ENCODE results near the gene TMSB10. TPM values are rescaled to one million over a fixed set of nuclear protein-coding genes. Genes with fewer than 3 reads are reported as not detected.
A peak's percentile ranks its signal among the peaks of the same experiment; 100 is the strongest.

TMSB10 gene
- total and polyA plus RNA-seq, 2 of the 13 experiments (the other 11 are each of a cell fraction or from before 2014, with no cell fraction given) = 665 to 708 TPM

DNA sequence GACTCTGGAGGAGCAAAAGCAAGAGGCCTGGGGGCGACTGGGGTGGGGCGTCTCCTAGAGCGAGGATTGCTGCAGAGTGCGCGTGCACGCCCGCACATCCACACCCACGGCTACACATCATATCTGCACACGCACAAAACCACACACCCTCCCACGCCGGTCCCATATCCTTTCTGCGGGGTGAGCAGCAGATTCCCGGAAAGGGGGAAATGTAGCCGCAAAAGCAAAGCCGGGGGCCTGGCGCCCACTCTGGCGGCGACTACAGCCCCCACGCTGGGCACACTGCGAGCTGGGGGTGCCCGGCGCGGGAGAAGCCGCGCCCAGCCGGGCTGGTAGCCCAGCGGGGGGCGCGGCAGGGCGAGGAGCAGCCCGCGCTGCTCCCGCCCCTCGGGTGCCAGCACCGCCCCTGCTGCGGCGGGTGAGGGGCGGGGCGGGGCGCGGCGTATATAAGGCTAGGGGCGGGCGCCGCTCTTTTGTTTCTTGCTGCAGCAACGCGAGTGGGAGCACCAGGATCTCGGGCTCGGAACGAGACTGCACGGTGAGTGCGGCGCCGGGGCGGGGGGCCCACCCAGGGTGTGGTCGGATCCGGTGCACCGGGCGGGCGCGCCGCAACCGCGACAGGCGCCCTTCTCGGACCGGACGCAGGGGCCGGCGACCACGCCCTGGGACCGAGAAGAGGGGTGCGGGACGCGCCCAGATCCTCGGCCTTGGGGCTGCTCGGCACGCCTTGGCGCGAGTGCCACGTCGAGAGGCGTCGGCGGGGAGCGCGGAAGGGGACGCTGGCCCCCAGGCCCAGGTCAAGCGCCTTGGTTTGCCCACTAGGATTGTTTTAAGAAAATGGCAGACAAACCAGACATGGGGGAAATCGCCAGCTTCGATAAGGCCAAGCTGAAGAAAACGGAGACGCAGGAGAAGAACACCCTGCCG is at the start of gene TMSB10 (continued):
- TF ChIP-seq ZNF431 (CRISPR knock-in tag; IDR thresholded peaks at IDR 0.05; ENCODE audit: borderline replicate concordance, low read depth) = peak; percentile 89
- TF ChIP-seq, protein P1, sequence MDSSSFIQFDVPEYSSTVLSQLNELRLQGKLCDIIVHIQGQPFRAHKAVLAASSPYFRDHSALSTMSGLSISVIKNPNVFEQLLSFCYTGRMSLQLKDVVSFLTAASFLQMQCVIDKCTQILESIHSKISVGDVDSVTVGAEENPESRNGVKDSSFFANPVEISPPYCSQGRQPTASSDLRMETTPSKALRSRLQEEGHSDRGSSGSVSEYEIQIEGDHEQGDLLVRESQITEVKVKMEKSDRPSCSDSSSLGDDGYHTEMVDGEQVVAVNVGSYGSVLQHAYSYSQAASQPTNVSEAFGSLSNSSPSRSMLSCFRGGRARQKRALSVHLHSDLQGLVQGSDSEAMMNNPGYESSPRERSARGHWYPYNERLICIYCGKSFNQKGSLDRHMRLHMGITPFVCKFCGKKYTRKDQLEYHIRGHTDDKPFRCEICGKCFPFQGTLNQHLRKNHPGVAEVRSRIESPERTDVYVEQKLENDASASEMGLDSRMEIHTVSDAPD (CRISPR knock-in tag; IDR thresholded peaks at IDR 0.05) = peak; percentile 71
- no peak for TF ChIP-seq AGO1 (IDR thresholded peaks at IDR 0.05; ENCODE audit: low read depth, low read length, poor library complexity, severe bottlenecking)
- TF ChIP-seq ZNF329 (CRISPR knock-in tag; IDR thresholded peaks at IDR 0.05; ENCODE audit: low read depth) = no peak
- TF ChIP-seq, protein P2, sequence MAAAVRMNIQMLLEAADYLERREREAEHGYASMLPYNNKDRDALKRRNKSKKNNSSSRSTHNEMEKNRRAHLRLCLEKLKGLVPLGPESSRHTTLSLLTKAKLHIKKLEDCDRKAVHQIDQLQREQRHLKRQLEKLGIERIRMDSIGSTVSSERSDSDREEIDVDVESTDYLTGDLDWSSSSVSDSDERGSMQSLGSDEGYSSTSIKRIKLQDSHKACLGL (CRISPR knock-in tag; IDR thresholded peaks at IDR 0.05) = peak; percentile 85; the same call in 1 of the 2 replicates
- TF ChIP-seq, protein P3, sequence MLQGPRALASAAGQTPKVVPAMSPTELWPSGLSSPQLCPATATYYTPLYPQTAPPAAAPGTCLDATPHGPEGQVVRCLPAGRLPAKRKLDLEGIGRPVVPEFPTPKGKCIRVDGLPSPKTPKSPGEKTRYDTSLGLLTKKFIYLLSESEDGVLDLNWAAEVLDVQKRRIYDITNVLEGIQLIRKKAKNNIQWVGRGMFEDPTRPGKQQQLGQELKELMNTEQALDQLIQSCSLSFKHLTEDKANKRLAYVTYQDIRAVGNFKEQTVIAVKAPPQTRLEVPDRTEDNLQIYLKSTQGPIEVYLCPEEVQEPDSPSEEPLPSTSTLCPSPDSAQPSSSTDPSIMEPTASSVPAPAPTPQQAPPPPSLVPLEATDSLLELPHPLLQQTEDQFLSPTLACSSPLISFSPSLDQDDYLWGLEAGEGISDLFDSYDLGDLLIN (CRISPR knock-in tag; IDR thresholded peaks at IDR 0.05; ENCODE audit: borderline replicate concordance) = peak; percentile 93; the same call in 1 of the 2 replicates
- TF ChIP-seq RBFOX2 (IDR thresholded peaks at IDR 0.05; ENCODE audit: low read depth, low read length) = peak; percentile 99
- no peak; the same call in 1 of the 2 replicates for TF ChIP-seq ZNF441 (CRISPR knock-in tag; IDR thresholded peaks at IDR 0.05; ENCODE audit: borderline replicate concordance)
- TF ChIP-seq, protein P4, sequence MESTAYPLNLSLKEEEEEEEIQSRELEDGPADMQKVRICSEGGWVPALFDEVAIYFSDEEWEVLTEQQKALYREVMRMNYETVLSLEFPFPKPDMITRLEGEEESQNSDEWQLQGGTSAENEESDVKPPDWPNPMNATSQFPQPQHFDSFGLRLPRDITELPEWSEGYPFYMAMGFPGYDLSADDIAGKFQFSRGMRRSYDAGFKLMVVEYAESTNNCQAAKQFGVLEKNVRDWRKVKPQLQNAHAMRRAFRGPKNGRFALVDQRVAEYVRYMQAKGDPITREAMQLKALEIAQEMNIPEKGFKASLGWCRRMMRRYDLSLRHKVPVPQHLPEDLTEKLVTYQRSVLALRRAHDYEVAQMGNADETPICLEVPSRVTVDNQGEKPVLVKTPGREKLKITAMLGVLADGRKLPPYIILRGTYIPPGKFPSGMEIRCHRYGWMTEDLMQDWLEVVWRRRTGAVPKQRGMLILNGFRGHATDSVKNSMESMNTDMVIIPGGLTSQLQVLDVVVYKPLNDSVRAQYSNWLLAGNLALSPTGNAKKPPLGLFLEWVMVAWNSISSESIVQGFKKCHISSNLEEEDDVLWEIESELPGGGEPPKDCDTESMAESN (CRISPR knock-in tag; conservative IDR thresholded peaks at IDR 0.05) = 0 out of 2 replicates have a peak, but pooled peaks have one; percentile 61
- peak; percentile 80; the same call in 1 of the 2 replicates for TF ChIP-seq MYNN (CRISPR knock-in tag; IDR thresholded peaks at IDR 0.05; ENCODE audit: low read depth)
- TF ChIP-seq ZNF83 (CRISPR knock-in tag; IDR thresholded peaks at IDR 0.05; ENCODE audit: borderline replicate concordance) = peak; percentile 73; the same call in 1 of the 2 replicates
- TF ChIP-seq ZNF678 (CRISPR knock-in tag; IDR thresholded peaks at IDR 0.05) = peak; percentile 70; the same call in 1 of the 2 replicates
- TF ChIP-seq, protein P5, sequence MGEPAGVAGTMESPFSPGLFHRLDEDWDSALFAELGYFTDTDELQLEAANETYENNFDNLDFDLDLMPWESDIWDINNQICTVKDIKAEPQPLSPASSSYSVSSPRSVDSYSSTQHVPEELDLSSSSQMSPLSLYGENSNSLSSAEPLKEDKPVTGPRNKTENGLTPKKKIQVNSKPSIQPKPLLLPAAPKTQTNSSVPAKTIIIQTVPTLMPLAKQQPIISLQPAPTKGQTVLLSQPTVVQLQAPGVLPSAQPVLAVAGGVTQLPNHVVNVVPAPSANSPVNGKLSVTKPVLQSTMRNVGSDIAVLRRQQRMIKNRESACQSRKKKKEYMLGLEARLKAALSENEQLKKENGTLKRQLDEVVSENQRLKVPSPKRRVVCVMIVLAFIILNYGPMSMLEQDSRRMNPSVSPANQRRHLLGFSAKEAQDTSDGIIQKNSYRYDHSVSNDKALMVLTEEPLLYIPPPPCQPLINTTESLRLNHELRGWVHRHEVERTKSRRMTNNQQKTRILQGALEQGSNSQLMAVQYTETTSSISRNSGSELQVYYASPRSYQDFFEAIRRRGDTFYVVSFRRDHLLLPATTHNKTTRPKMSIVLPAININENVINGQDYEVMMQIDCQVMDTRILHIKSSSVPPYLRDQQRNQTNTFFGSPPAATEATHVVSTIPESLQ (CRISPR knock-in tag; conservative IDR thresholded peaks at IDR 0.05) = no peak
- 0 out of 2 replicates have a peak, but pooled peaks have one; percentile 45 for TF ChIP-seq ZNF354B (CRISPR knock-in tag; IDR thresholded peaks at IDR 0.05)
- TF ChIP-seq RORA (CRISPR knock-in tag; IDR thresholded peaks at IDR 0.05) = no peak
- no peak; the same call in 1 of the 2 replicates for TF ChIP-seq ADNP (CRISPR knock-in tag; IDR thresholded peaks at IDR 0.05)
- TF ChIP-seq BCL6 (CRISPR knock-in tag; IDR thresholded peaks at IDR 0.05) = peak; percentile 44; the same call in 1 of the 2 replicates
- 0 out of 2 replicates have a peak, but pooled peaks have one; percentile 61 for TF ChIP-seq ZNF383 (CRISPR knock-in tag; IDR thresholded peaks at IDR 0.05; ENCODE audit: borderline replicate concordance)
- TF ChIP-seq ZNF251 (CRISPR knock-in tag; IDR thresholded peaks at IDR 0.05) = no peak
- TF ChIP-seq ZNF430 (CRISPR knock-in tag; IDR thresholded peaks at IDR 0.05) = peak; percentile 68

Measured in HepG2 (cell line).